Suppressor macrophage treated with lipopolysaccharide for 4 hours (primary cell): ENCODE measurements around the gene UAP1L1.
"Not testable (repeated sequence)": the region's sequence is repeated elsewhere in the genome, so short reads cannot be mapped to it uniquely, and the experiment has no call there.

Source experiments
- DNase-seq: peaks from one replicate; pipeline ENCODE4 v3.0.0-alpha.2; 2020

Gene UAP1L1

DNA sequence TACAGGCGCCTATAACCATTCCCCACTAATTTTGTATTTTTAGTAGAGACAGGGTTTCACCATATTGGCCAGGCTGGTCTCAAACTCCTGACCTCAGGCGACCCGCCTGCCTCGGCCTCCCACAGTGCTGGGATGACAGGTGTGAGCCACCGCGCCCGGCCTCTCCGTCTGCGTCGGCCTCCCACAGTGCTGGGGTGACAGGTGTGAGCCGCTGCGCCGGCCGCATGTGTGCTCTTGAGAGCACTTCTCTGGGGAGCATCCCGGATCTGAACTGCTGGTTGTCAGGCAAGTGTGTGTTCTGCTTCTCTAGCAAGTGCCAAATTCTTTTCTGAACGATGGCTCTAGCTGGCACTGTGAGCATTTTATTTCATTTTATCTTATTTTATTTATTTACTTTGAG lies 19.8 kb upstream of the UAP1L1 start:
- DNase-seq, result no peak

DNA sequence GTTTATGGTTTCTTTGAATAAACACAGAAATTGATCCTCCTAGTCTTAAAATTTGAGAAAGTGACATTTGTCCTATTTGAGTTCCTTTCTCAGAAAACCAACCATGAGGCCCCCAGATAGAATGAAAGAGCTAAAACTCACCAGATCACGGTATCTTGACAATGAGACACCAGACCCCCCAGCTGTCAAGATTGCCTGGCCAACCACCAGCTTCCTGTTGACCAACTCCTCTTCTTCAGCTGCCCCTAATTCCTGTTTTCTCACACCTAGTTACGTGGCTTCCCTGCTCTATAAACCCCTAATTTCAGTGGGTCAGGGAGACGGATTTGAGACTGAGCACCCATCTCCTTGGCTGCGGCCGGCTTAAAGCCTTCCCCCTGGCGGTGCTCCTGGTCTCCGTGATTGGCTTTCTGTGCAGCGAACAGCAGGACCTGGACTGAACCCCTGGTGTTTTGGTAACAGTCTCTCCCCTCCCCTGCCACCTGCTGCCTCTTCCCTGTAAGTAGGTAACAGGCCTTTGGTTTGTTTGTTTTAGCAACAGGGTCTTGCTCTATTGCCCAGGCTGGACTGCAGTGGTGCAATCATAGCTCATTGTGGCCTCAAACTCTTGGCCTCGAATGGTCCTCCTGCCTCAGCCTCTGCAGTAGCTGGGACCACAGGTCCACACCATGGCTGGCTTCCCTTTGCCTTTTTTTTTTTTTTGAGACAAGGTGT lies 18.6 kb upstream of the UAP1L1 start:
- no peak for DNase-seq

DNA sequence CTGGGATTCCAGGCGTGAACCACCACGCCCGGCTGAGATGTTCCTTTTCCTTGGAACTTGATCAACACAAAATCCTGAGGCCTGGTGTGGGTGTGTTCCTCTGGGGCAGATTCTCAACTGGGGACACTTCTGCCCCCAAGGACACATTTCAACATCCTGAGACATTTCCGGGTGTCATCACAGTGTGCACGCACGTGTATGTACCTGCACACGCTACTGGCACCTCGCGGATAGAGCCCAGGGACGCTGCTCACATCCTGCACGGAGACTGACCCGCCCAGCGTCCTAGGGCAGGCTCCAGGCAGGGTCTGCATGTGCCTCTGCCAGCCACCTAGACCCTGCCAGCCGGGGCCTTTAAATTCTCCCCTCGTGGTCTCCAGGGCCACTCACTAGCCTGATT lies 14.9 kb upstream of the UAP1L1 start:
- no peak for DNase-seq

DNA sequence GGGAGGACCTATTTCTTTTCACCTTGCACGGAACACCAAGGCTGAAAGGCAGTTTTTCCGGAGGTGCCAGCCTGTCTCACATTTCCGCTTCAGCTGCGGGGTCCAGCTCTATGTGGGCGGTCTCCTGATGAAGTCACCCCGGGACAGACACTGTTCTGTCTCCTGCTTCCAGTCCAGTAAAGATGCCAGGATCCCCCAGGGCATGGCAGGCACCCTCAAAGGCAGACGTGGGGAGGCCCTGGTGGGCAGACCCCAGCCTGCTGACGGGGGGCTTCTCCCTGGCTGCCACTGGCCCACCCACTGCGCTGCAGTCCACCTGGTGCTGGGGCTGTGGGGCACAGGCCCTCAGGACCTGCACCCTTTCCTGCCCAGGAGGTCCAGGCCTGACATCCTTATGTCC lies 14.5 kb upstream of the UAP1L1 start:
- not testable (repeated sequence) for DNase-seq

DNA sequence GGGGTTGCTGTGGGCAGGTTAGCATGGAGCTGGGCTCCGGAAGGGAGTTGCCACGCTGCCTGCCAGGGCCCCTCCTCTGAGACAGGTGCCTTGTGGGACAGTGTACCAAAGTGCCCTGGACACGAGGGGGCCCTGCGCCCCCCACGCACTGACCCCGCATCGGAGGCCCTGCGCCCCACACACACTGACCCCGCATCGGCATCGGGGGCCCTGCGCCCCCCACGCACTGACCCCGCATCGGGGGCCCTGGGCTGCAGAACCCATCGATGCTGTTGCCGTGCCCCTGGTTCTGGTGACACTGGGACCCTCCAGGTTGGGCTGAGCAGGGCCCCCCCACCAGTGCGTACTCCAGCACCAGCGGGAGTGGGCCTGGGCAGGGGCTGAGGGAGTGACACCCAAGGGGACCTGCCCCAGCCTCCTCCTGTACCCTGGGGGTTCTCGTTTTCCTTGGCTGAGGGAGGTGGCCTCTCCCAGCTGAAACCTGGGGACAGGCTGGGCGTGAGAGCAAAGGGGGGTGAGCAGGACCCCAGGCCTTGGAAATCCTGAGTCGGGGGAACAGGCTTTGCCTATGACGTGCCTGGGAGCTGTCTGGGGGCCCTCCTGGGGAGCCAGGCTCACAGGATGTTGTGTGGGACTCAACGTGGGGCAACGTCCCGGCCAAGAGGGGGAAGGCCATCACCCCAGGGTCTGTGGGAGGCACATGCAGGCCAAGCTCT lies 13.8 kb upstream of the UAP1L1 start:
- no peak for DNase-seq

DNA sequence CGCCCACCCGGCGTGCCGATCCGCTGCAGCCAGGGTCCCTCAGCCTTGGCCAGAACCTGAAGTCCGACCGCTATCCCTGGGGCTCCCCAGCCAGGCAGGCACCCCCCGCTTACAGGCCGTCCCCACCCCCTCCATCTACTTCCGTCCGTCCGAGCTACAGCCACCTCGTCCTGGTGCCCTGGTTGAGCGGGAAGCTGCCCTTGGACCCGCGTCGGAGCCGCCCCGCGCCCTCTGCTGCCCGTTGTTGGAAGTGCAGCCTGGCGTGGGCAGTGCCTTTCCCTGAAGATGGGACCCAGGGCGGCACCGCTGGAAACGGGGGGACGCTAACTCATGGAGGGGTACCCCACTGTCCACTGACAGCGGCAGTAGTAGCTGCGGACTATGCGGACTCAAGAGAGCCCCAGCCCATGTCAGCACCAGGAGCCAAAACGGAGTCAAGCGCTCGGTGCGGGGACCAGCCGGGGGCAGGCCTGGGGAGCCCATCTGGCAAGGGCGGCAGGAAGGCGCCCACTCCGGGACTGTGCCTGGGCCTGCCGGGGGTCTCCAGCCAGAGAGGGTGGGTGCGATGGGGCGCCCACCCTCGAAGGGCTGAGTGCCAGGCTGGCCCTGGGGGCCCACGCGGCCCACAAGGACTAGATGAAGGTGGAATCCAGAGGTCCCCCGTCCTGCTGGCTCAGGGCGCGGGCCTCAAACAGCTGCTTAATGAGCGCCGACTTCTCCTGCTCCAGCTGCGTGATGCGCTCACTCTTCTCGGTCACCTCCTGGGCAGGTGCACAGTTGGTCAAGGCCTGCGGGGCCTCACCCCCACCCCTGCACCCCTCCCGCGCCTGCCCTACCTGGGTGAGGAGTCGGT lies 13.1 kb upstream of the UAP1L1 start:
- DNase-seq, result peak; percentile 80

DNA sequence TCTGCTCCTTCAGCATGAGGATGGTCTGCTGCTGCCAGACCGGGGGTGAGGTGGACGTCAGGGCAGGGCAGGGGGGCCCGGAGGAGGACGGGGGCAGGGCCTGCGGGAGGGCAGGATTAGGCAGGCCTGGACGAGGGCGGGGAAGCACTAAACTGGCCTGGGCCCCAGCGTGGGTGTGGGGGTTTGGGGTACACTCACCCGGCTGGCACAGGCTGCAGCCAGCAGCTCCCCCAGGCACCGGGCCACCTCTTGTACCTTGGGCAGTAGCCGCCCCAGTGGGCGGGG lies 12.5 kb upstream of the UAP1L1 start:
- no peak for DNase-seq

DNA sequence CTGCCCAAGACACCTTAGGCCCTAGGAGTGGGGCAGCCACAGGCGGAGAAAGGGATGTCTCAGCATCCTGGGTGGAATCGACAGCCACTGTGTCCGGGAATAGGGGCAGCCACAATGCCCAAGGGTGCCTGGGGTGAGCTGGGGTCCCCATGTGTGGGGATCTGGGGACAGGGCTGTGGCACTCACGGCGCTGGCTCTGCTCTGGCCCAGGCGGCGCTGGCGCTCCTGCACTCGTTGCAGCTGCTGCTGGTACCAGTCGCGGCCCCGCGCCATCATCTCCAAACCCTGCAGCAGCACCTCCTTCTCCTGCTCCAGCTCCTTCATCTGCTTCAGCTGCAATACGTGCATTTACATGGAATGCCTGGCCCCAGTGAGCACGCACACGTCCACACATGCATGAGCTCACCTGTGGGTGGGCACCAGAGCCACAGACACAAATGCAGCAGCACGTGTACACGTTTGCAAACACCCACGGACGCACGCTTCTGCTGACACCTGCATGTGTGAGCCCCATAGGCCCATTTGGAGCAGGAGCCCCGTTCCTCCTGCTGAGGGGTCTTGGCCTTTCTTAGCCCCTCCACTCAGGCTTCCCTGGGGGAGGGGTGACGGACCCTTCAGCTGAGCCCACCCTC lies 11.9 kb upstream of the UAP1L1 start:
- no peak for DNase-seq

DNA sequence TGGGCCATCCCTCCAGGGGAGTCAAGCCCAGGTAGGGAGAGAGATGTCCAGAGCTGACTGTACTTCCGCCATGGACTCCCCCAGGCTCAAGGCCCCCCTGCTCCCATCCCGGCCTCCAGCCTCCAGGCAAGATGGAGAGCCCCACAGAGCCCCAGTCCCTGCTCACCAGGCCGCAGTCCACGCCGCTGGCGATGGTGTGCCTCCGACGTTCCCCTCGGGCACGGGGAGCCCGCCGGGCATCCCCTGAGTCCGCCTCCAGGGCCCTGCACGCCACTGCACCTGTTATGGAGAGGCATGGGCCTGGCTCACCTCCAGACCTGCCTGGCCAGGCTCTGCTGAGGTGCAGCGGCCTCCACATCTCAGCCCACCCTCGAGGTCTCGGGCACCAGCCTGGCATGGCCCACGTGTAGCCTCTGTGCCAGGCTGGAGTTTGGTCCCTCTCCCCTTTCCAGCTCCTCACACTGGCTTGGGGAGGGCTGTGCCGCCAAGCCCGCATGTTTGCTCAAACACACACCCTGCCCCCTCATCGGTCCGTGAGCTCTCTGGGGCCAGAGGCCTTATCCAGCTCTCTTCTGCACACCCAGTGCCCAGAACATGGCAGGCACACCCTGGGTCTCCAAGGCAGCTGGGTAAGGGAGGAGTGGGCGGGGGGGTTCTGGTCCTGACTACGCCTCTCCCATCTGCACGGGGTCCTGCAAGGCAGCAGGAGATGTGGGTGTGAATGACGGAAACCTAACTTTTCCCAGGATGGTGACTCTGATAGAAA lies 11.0 kb upstream of the UAP1L1 start:
- no peak for DNase-seq

DNA sequence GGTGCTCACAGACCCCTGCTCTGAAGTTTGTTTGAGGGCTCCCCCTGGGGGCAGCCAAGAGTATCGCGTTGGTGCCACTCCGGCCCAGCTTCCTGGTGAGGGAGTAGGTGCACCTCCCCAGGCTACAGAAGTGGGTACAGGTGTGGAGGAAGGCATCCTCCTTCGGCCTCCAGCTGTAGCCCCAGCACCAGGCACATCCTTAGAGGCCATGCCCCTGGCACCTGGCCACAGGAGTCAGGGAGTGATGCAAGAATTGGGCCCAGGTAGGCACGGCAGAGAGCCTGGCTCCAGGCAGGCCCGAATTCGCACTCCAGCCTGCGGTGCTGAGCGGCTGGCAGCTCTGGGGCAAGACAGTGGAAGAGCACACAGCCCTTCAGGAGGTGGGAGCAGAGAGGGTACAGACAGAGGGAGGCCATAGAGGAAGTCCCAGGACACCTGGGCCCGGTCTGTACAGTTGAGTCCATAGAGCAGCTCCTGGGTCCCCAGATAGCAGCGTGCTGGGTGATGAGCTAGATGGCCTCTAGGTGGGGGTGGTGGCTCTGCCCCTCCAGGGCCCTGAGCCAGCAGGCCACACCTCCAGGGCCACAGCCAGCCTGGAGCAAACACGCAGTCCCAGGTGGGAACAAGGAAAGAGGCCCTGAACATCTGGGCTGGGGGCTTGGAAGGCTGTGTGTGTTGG lies 9.3 kb upstream of the UAP1L1 start:
- DNase-seq, result peak; percentile 87

DNA sequence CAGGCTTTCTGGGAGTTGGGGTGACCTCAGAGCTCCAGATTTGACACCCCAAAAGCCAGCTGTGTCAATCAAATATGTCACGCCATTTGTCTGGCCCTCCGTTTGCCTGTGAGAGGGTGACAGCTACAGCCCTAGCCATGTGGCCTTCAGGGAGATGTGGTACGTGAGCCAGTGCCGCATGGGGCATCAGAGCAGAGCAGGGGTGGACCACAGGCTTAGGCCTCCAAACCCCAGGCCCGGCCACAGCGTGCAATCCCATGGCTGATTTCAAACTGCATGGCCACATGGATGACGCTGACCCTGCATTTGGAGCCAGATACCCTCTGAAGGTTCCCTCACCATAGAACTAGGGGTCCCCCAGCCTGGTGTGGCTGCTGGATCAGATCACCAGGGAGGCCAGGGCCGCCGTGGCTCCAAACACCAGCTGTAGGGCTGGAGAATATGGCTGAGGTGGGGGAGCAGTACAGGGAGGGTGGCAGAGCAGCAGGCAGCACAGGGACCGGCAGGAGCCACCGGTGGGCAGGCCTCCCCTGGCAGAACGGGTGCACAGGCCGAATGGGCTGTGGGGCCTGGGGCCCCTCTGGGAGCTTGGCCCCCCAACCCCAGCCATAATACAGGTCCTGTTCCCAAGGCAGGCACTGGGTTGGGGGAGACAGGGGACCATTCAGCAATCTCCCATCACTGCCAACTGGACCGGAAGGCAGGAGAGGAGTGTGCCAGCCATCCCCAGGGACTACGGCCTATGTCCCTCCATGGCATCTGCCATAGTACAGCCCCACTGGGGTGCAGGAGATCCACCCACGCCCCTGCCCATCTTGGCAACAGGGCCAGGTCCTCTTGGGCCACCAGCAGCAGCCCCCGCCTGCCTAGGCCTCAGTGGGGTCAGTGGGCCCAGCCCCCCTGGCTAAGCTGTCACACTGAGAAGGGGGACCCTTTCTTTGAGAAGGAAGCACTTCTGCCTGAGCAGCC lies 8.5 kb upstream of the UAP1L1 start:
- no peak for DNase-seq

DNA sequence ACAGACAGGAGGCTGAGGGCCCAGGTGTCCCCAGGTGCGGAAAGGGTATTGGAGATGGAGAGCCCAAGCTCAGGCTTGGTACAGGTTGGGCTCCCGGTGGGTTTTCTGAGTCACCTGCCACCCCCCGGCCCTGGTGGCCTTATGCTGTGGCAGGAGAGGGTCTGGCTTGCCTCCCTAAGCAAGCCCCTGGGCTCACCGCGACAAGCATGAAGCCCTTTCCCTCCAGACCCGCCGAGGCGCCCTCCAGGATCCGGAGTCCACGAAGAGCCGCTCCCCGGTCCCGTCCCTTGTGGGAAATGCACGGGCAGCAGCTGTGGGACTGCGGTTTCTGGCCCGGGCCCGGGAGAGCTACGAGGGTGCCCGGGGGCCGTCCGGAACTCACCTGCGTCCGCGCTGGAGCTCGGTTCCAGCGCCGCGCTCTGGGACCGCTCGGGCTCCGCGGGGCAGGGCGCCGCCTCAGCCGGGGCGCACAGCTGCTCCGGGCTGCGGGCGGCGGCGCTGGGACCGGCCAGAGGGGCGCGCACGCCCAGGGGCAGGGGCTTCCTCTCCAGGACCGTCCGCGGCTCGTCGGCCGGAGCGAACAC lies 7.7 kb upstream of the UAP1L1 start:
- no peak for DNase-seq

DNA sequence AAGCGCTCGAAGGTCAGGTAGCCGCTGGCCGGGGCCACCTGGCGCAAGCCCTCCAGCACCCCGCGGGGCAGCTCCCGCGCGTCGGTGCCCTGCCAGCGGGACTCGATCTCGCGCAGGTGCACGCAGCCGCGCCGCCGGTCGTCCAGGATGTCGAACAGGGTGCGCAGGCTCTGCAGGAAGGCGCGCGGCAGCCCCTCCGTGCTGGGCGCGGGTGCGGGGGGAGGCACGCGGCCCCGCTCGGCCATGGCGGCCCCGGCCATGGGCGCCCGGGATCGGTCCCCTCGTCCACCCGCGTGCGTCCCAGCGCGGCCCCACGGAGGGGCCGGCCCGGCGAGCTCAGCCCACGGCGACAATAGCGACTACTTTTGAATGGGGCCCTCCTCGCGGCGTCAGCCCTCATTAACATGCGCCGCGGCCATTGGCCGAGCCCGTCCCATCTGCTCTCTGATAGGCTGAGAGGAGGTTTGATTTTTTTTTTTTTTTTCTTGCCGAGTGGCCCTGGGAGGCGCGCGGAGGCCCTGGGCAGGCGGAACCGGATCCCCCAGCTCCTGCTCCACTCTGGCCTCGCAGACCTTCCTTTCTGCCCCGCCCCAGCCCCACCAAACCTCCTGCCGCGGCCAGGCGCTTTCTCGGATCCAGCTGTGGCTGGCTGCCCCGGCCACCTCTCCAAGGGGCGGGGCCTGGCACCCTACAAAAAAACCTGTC lies 7.0 kb upstream of the UAP1L1 start, which contains the start of gene SAPCD2:
Gene SAPCD2, minus strand, starts transcription at position 357 of the 705 bp plus-strand sequence. Its CDS starts 97 bp downstream, at position 260.
- peak; percentile 94 for DNase-seq

DNA sequence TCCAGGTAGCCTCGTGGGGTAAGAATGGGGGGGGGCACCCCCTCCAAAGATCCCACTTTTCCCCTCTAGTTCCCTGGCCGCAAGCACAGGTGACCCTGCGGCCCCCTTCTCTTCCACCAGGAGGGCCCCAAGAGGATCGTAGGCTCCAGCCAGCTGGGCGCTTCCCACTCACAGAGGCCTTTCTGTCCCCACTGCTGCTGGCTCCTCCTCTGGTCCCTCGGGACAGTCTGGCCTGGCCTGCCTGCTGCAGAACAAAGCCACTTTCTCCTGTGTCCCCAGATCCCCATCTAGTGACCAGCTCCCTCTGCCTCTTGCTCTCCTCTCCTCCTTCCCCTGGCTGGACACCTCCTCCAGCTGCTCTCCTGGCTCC lies 6.4 kb upstream of the UAP1L1 start:
- no peak for DNase-seq

DNA sequence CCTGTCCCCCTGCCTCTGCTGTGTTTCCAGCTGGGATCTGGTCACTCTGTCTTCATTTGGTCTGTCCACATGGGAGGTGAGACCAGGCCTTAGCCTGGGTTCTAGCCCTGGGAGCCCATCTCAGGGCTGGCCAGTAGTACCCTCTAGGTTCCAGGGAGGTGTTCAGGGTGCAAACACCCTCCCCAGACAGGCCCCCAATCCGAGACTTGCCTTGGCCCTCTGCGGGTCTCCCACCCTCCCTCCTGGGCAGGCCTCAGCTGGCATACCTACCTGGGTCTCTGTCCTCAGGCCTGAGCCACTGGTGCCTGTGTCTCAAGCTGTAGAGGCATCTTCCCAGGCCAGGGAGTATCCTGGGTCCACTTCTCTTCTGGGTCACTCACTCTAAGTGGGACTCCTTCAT lies 6.0 kb upstream of the UAP1L1 start:
- DNase-seq, result no peak

DNA sequence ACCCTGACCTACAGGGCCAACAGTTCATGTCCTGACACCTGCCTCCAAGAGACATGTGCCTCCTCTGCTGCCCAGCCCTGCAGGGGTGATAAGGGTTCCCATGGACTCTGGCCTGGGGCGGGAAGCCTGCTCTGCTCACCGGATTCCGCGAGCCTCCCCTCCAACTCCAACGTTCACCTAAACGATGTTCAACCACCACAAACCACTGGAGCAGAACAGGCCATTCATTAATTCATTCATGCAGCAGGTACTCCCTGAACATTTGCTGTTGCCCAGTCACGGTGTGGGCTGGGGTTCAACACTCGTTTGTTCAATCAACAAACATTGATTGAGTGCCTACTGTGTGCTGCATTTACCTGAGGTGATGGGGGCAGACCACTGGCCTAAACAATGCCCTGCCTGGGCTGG lies 3.3 kb upstream of the UAP1L1 start:
- DNase-seq, result no peak

DNA sequence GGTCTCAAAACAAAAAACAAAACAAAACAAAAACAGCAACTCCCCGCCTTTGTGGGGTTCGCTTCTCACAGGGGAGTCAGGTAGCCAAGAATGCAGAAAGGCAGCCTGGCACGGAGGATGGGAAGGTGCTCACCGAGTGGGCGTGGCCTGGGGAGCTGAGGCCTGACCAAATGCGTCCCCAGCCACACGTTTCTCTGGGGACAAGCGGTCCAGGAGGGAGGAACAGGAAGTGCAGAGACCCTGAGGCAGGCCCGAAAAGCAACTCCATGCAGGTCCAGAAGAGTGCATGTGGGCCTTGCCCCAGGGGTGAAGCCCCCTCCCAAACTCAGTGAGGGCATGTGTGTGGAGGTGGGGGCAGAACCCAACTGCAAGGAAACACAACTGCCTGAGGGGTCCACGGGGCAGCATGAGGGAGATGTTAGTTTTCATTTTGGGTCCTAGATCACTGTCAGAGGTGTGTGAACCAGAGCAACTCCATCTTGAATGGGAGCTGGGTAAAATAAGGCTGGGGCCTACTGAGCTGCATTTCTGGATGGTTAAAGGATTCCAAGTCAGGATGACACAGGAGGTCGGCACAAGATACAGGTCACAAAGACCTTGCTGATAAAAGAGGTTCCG lies 2.6 kb upstream of the UAP1L1 start:
- no peak for DNase-seq

DNA sequence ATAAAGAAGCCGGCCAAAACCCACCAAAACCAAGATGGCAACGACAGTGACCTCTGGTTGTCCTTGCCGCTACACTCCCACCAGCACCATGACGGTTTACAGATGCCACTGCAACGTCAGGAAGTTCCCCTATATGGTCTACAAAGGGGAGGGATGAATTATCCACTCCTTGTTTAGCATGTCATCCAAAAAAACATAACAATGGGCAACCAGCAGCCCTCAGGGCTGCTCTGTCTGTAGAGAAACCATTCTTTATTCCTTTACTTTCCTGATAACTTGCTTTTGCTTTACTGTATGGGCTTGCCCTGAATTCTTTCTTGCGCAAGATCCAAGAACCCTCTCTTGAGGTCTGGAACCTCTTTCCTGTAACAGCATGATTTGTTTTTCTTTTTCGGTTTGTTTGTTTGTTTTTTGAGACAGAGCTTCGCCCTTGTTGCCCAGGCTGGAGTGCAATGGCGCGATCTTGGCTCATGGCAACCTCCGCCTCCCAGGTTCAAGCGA lies 2.0 kb upstream of the UAP1L1 start:
- DNase-seq, result no peak

DNA sequence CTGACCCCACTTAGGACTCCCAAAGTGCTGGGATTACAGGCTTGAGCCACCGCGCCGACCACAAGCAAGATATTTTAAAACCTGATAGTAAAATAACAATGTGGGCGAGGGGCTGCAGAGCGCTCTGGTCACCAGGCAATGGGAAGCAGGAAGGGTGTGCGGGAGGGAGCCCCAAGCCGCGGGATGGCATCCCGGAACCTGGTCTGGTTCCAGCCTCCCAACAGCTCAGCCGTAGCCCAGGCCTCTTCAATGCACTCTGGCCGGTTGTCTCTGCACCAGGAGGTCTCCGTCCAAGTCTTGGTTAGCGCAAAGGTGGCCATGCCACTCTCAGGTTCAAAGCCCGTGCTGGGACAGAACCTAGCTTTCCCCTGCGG lies 694 bp upstream of the UAP1L1 start:
- no peak for DNase-seq
